Neural cell (in vitro differentiated cells): ENCODE data around the gene IFT52. TPM values are rescaled to one million over a fixed set of nuclear protein-coding genes. Genes with fewer than 3 reads are reported as not detected.

Source experiments
- H2AFZ ChIP-seq: fragments of 200-600, 300-800 bp; sonication (generic), shearing (Covaris generic); 2 replicates; pipeline ENCODE4 v1.6.0; 2014; ENCODE audit warnings: low read depth, mild to moderate bottlenecking, antibody characterized with exemption, low read length, moderate library complexity
- H3F3A ChIP-seq: fragments of 200-600 bp; shearing (Covaris generic); 2 replicates; pipeline ENCODE4 v1.6.1; 2016; ENCODE audit warnings: mild to moderate bottlenecking, moderate library complexity, mixed read lengths, antibody characterized with exemption, low read length; ENCODE audit not compliant: insufficient read depth, poor library complexity, severe bottlenecking
- H3K27ac ChIP-seq: fragments of 200-600, 300-800 bp; sonication (generic), shearing (Covaris generic); 2 replicates; pipeline ENCODE4 v1.5.1; 2014; ENCODE audit warnings: mild to moderate bottlenecking, low read length, moderate library complexity
- H3K27me3 ChIP-seq: fragments of 300-800, 200-600 bp; sonication (generic), shearing (Covaris generic); 2 replicates; pipeline ENCODE4 v1.6.0; 2014; ENCODE audit warnings: mild to moderate bottlenecking, low read depth, low read length, moderate library complexity; ENCODE audit not compliant: insufficient read depth
- H3K36me3 ChIP-seq: fragments of 300-800, 200-600 bp; sonication (generic), shearing (Covaris generic); 2 replicates; pipeline ENCODE4 v1.5.1; 2014; ENCODE audit warnings: mild to moderate bottlenecking, antibody characterized with exemption, low read length, moderate library complexity; ENCODE audit not compliant: insufficient read depth
- H3K4me2 ChIP-seq: fragments of 300-800, 200-600 bp; sonication (generic), shearing (Covaris generic); 2 replicates; pipeline ENCODE4 v1.6.0; 2014; ENCODE audit warnings: mild to moderate bottlenecking, low read length
- H3K4me3 ChIP-seq: fragments of 300-800, 200-600 bp; sonication (generic), shearing (Covaris generic); 2 replicates; pipeline ENCODE4 v1.5.1; 2014; ENCODE audit warnings: mild to moderate bottlenecking, low read length, moderate library complexity
- H3K79me2 ChIP-seq: fragments of 200-600 bp; shearing (Covaris generic); replicated peaks from 2 replicates; pipeline ENCODE4 v1.6.0; 2014; ENCODE audit warnings: mild to moderate bottlenecking, low read length, moderate library complexity; ENCODE audit not compliant: insufficient read depth
- H3K9ac ChIP-seq: fragments of 300-800, 200-600 bp; sonication (generic), shearing (Covaris generic); 2 replicates; pipeline ENCODE4 v1.6.1; 2016; ENCODE audit warnings: mild to moderate bottlenecking, low read length, mixed read lengths
- H3K9me2 ChIP-seq: fragments of 200-600 bp; shearing (Covaris generic); 2 replicates; pipeline ENCODE4 v1.6.1; 2016; ENCODE audit warnings: mild to moderate bottlenecking, low read length, mixed read lengths; ENCODE audit not compliant: insufficient read depth
- H3K9me3 ChIP-seq: fragments of 200-600, 300-800 bp; sonication (generic), shearing (Covaris generic); 2 replicates; pipeline ENCODE4 v1.6.1; 2016; ENCODE audit warnings: mild to moderate bottlenecking, mixed run types, low read length, moderate library complexity, mixed read lengths
- H4K20me1 ChIP-seq: fragments of 200-600 bp; shearing (Covaris generic); 2 replicates; pipeline ENCODE4 v1.6.1; 2016; ENCODE audit warnings: mild to moderate bottlenecking, mixed run types; ENCODE audit not compliant: insufficient read depth
- EP300 ChIP-seq: fragments of 450-650 bp; conservative IDR thresholded peaks from 2 replicates; pipeline ENCODE4 v1.6.1; 2014; ENCODE audit warnings: antibody characterized with exemption, mild to moderate bottlenecking, moderate library complexity; ENCODE audit not compliant: poor library complexity, severe bottlenecking
- EZH2 ChIP-seq: fragments of 200-600, 300-800 bp; shearing (Covaris generic), sonication (generic); IDR thresholded peaks from 2 replicates; pipeline ENCODE4 v1.6.1; 2014; ENCODE audit warnings: antibody characterized with exemption, low read length, borderline replicate concordance, mild to moderate bottlenecking; ENCODE audit not compliant: insufficient read depth, poor library complexity, severe bottlenecking
- MXI1 ChIP-seq: fragments of 450-650 bp; conservative IDR thresholded peaks from 2 replicates; pipeline ENCODE4 v1.6.1; 2014; ENCODE audit warnings: antibody characterized with exemption, mild to moderate bottlenecking; ENCODE audit not compliant: poor library complexity, severe bottlenecking
- POLR2AphosphoS5 ChIP-seq: IDR thresholded peaks from 2 replicates; pipeline ENCODE4 v1.6.1; 2012
- RAD21 ChIP-seq: fragments of 450-650 bp; conservative IDR thresholded peaks from 2 replicates; pipeline ENCODE4 v1.6.1; 2014; ENCODE audit warnings: antibody characterized with exemption, mild to moderate bottlenecking, moderate library complexity
- SMC3 ChIP-seq: fragments of 450-650 bp; conservative IDR thresholded peaks from 2 replicates; pipeline ENCODE4 v1.6.1; 2014; ENCODE audit warnings: antibody characterized with exemption, mild to moderate bottlenecking, moderate library complexity; ENCODE audit not compliant: poor library complexity
- TAF1 ChIP-seq: IDR thresholded peaks from 2 replicates; pipeline ENCODE4 v1.6.1; 2012; ENCODE audit warnings: low read depth
- polyA plus RNA-seq: library from polyadenylated mRNA; depleted of rRNA; stranded (reverse); fragments of >200 nt; gene quantifications from 2 replicates; pipeline ENCODE4 v1.2.3, GENCODE V29; 2014
- TF ChIP-seq, protein P1 (sequence below): fragments of 450-650 bp; IDR thresholded peaks from 2 replicates; pipeline ENCODE4 v1.5.1; 2014; ENCODE audit warnings: antibody characterized with exemption, mild to moderate bottlenecking, moderate library complexity; ENCODE audit not compliant: poor library complexity, severe bottlenecking
- TF ChIP-seq, protein P2 (sequence below): IDR thresholded peaks from 2 replicates; pipeline ENCODE4 v1.6.1; 2012; ENCODE audit warnings: borderline replicate concordance

Gene IFT52
- polyA plus RNA-seq, 1 donor from 2014 or later, result 144 TPM

DNA sequence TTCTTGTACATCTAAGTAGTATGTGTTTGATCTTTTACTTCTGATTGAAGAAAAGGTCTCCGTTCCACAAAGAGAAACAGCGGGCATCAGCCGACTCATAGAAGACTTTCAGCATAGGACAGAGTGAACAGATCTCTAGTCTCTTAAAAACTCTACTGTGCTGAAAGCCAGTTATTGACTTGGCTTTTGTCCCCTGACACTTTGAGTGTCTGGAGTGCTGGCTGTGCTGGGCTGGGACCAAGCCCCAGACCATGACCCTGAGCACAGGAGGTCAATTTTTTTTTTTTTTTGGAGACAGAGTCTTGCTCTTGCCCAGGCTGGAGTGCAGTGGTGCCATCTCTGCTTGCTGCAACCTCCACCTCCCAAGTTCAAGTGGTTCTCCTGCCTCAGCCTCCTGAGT is 104.0 kb downstream of the IFT52 start:
- Histone ChIP-seq H3K27me3 (no peaks in the 10 kb centered on the region), H3K79me2 (no peaks in the 10 kb centered on the region), H3F3A (no peaks in the 10 kb centered on the region), H3K27ac (no peak overlapping the region), H3K9me3 (no peaks in the 10 kb centered on the region), H3K9ac (no peak overlapping the region), H3K4me2 (no peak overlapping the region), H4K20me1 (no peaks in the 10 kb centered on the region), H2AFZ (no peak overlapping the region), H3K4me3 (no peak overlapping the region), H3K36me3 (no peaks in the 10 kb centered on the region), H3K9me2 (no peaks in the 10 kb centered on the region)
- TF ChIP-seq SMC3, result no peak
- TF ChIP-seq RAD21, result no peak
- TF ChIP-seq EZH2, result no peak
- TF ChIP-seq, protein P1, sequence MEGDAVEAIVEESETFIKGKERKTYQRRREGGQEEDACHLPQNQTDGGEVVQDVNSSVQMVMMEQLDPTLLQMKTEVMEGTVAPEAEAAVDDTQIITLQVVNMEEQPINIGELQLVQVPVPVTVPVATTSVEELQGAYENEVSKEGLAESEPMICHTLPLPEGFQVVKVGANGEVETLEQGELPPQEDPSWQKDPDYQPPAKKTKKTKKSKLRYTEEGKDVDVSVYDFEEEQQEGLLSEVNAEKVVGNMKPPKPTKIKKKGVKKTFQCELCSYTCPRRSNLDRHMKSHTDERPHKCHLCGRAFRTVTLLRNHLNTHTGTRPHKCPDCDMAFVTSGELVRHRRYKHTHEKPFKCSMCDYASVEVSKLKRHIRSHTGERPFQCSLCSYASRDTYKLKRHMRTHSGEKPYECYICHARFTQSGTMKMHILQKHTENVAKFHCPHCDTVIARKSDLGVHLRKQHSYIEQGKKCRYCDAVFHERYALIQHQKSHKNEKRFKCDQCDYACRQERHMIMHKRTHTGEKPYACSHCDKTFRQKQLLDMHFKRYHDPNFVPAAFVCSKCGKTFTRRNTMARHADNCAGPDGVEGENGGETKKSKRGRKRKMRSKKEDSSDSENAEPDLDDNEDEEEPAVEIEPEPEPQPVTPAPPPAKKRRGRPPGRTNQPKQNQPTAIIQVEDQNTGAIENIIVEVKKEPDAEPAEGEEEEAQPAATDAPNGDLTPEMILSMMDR, result no peak
- TF ChIP-seq, protein P2, sequence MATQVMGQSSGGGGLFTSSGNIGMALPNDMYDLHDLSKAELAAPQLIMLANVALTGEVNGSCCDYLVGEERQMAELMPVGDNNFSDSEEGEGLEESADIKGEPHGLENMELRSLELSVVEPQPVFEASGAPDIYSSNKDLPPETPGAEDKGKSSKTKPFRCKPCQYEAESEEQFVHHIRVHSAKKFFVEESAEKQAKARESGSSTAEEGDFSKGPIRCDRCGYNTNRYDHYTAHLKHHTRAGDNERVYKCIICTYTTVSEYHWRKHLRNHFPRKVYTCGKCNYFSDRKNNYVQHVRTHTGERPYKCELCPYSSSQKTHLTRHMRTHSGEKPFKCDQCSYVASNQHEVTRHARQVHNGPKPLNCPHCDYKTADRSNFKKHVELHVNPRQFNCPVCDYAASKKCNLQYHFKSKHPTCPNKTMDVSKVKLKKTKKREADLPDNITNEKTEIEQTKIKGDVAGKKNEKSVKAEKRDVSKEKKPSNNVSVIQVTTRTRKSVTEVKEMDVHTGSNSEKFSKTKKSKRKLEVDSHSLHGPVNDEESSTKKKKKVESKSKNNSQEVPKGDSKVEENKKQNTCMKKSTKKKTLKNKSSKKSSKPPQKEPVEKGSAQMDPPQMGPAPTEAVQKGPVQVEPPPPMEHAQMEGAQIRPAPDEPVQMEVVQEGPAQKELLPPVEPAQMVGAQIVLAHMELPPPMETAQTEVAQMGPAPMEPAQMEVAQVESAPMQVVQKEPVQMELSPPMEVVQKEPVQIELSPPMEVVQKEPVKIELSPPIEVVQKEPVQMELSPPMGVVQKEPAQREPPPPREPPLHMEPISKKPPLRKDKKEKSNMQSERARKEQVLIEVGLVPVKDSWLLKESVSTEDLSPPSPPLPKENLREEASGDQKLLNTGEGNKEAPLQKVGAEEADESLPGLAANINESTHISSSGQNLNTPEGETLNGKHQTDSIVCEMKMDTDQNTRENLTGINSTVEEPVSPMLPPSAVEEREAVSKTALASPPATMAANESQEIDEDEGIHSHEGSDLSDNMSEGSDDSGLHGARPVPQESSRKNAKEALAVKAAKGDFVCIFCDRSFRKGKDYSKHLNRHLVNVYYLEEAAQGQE, result no peak
- TF ChIP-seq EP300, result no peak
- TF ChIP-seq TAF1, result no peak
- TF ChIP-seq POLR2AphosphoS5, result no peak
- no peak for TF ChIP-seq MXI1

DNA sequence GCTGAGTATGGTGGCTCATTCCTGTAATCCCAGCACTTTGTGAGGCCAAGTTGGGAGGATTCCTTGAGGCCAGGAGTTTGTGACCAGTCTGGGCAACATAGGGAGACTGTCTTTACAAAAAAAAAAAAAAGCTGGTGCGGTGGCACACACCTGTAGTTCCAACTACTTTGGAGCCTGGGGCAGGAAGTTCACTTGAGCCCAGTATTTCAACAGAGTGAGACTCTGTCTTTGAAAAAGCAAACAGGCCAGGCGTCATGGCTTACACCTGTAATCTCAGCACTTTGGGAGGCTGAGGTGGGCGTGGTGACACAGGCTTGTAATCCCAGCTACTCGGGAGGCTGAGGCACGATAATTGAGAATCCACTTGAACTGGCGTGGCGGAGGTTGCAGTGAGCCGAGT is 104.8 kb downstream of the IFT52 start:
- Histone ChIP-seq H3K79me2 (no peaks in the 10 kb centered on the region), H3K4me3 (no peak overlapping the region), H3K9me2 (no peaks in the 10 kb centered on the region), H3K9ac (no peak overlapping the region), H3K27me3 (no peaks in the 10 kb centered on the region), H3K4me2 (no peak overlapping the region), H4K20me1 (no peaks in the 10 kb centered on the region), H3F3A (no peaks in the 10 kb centered on the region), H3K9me3 (no peaks in the 10 kb centered on the region), H2AFZ (no peak overlapping the region), H3K36me3 (no peaks in the 10 kb centered on the region), H3K27ac (no peak overlapping the region)
- no peak for TF ChIP-seq SMC3

Other genes starting within 250 kb of the IFT52 start
- 217 and 225 TPM in 2 replicates for gene SRSF6, start 133.0 kb upstream of the IFT52 start, polyA plus RNA-seq
- 22.0 and 24.4 TPM in 2 replicates for gene L3MBTL1, start 83.2 kb upstream of the IFT52 start, polyA plus RNA-seq
- 0.81 and 5.8 TPM in 2 replicates for gene SGK2, start 31.9 kb upstream of the IFT52 start, polyA plus RNA-seq
- gene MYBL2, start 76.2 kb downstream of the IFT52 start, polyA plus RNA-seq, result not detected in 2 replicates
- not detected in 2 replicates for gene GTSF1L, start 136.1 kb downstream of the IFT52 start, polyA plus RNA-seq